22Rv1 (cell line): ENCODE measurements around the gene CDC6.

Experiments
- CTCF ChIP-seq: fragments of 450-650 bp; IDR thresholded peaks from 2 replicates; pipeline ENCODE4 v1.5.1; 2017; ENCODE audit warnings: mild to moderate bottlenecking
- ZFX ChIP-seq: fragments of 450-650 bp; IDR thresholded peaks from 2 replicates; pipeline ENCODE4 v1.6.1; 2017; ENCODE audit warnings: antibody characterized with exemption, borderline replicate concordance

DNA sequence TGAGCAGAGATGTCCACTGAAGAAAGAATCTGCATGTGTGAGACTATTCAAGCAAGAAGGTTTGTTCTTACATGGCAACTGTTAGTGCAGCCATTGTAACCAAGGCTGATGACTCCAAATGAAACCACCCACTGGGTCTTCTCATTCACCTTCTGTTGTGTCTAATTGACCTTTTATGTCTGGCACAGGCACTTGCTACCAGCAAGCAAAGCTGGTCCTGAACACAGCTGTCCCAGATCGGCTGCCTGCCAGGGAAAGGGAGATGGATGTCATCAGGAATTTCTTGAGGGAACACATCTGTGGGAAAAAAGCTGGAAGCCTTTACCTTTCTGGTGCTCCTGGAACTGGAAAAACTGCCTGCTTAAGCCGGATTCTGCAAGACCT lies 3.6 kb downstream of the CDC6 start:
- TF ChIP-seq CTCF = no peak
- TF ChIP-seq ZFX = no peak
